MV-4-11 (cell line): Measurements from ENCODE around the gene POU6F2.

Experiments used
- DNase-seq: peaks from one replicate; lab custom pipeline; 2025; lab: John Stamatoyannopoulos, UW

The POU6F2 gene

DNA sequence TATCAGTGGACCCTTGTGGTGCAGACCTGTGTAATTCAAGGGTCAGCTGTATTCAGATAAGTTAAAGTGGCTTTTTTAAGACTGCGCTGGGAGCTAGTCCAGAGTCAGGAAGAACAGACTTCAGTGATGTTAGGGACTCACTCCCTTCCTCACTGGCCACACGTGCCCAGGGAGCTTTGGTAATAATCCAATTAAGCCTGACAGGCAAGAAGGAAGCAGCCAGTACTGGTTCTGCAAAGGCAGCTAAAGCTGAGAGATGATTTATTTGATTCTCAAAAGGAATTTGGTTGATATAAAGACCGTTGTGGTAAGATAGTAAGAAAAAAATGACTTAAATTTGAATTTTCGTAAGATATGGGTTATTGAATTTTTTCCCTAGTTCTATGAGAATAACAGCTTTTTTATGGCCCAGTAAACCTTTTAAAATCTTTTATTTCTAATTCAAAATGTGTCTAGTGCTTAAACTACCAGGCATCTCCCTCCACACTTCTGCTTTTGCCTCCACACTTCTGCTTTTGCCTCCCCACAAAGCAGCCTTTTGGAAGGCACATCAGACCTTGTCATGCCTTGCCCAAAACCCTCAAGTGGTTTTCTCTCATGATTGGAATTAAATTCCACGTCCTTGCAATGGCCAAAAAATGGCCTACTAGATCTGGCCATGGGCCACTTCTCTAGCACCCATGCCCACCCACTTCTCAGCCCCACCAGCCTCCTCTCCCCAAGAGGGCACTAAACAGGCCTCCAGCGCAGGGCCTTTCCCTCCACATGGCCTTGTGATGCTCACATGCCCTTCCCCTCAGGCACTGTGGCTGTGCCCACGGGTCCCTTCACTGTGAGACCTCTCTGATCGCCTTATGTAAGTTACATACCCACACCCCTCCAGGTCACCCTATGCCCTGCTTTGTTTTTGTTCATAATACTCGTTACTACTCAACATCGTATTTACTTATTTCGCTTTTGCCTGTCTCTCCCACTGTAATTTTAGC lies 92.5 kb downstream of the POU6F2 start:
- peak; percentile 90 for DNase-seq

DNA sequence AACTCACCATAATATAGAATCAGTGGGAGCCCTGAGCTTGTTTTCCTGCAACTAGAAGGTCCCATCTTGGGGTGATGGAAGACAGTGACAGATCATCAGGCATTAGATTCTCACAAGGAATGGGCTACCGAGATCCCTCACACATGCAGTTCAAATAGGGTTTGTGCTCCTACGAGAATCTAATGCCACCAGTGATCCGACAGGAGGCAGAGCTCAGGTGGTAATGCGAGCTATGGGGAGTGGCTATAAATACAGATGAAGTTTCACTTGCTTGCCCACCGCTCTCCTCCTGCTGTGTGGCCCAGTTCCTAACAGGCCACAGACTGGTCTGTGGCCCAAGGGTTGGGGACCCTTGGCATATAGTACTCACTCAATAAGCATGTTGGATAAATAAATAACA lies 93.4 kb downstream of the POU6F2 start:
- no peak for DNase-seq

GRCh38 chr7:39073432-39073831 lies 95.7 kb downstream of the POU6F2 start:
- DNase-seq: no peak

- no peak for DNase-seq
These were observed 97.5 kb downstream of the POU6F2 start for GRCh38 chr7:39075210-39075609.

- no peak for DNase-seq
These were observed 106.1 kb downstream of the POU6F2 start for GRCh38 chr7:39083781-39084180.

DNA sequence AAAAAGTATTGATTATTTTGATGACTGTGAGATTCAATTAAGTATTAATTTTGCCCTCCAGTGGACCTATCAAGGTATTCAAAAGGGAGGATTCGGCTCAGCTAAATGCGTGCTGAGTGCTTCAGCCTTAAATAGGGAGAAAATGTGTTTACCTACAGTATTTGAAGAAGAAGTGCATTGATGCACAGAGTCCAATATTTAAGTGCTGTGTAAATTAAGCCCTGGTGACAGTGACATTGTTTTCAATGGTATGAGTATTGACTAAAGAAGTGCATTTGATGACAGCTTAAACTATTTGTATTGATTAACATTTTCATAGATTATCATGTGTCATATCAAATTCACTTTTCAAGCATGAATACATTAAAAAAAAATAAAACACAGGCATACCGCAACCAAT lies 106.6 kb downstream of the POU6F2 start:
- no peak for DNase-seq

- no peak for DNase-seq
These were observed 107.5 kb downstream of the POU6F2 start for GRCh38 chr7:39085189-39085588.

DNA sequence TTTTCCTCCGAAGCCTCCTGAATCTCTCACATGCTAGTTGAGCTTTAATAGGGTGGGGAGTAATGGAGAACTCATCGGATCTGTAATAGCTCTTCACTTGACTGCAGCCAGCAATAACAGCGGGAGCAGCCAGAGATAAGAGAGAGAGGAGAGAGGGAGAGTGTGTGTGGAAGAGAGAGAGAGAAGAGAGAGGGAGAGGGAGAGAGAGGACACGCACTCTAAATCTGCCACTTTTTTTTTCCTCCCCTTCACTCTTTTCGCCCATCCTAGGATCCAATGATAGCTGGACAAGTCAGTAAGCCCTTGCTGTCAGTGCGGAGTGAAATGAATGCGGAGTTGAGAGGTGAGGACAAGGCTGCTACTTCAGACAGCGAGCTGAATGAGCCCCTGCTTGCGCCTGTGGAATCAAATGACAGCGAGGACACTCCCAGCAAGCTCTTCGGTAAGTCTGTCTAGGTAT lies 107.9 kb downstream of the POU6F2 start:
- no peak for DNase-seq

- no peak for DNase-seq
These were observed 109.1 kb downstream of the POU6F2 start for GRCh38 chr7:39086638-39087360.

DNA sequence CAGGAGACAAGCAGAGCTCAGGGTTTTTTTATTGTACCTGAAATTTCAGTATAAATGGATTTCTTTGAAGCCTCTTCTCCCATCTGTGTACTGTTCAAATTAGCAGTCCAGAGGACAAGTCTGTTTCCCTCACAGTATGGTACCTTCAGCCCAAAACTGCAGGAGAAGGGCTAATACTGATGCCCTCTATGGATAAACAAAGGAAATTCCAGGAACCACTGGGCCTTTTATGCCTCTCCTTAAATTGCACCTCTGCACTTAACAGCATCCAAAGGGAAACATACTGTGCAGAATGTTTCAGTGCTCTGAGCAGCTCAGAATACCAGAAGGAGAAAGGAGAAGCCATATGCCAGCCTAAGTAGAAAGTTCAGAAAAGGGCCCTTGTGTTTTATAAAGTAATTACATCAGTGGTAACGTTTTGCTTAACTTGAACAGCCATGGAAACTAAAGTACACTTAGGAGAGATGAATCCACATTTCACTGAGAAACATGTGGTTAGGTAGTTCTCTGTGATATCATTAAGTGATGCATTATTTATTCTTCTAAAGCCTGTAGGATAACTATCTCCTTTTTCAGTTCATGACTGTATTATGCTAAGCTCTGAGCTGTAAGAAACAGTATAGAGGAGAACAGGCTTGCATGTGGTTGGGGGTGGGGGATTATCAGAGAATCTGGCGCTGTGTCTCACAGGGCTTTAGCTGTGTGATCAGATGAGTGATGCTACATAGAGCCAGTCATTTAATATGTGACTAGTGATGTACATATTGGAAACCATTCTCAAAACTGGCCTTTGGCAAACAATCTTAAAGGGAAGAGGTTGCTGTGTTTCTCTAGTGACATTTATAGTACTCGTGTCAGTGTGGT lies 111.3 kb downstream of the POU6F2 start:
- DNase-seq: no peak

- DNase-seq: no peak
These were observed 113.4 kb downstream of the POU6F2 start for GRCh38 chr7:39091145-39091544.

DNA sequence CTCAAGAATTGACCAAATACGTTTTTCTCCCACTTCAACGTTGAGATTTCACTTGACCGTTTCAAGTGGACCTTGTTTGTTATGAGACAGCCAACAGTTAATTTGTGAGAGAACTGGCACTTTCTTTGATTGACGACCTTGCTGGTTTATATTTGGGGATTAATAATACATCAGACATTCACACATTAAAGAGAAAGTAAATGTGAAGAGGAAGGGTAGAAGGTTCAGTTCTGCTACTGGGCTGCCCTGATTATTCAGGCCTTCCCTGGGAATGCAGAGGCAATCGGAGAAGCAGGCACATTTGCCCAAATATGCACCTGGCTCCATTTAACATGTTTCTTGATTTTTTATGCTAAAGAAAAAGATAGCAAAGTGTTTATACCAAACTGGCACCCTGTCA lies 114.1 kb downstream of the POU6F2 start:
- DNase-seq: no peak

GRCh38 chr7:39094731-39095130 lies 117.0 kb downstream of the POU6F2 start:
- DNase-seq: peak; percentile 2

- no peak for DNase-seq
These were observed 118.3 kb downstream of the POU6F2 start for GRCh38 chr7:39095875-39096619.

- no peak for DNase-seq
These were observed 120.8 kb downstream of the POU6F2 start for GRCh38 chr7:39098506-39098905.

- no peak for DNase-seq
These were observed 121.4 kb downstream of the POU6F2 start for GRCh38 chr7:39099146-39099545.

- no peak for DNase-seq
These were observed 122.6 kb downstream of the POU6F2 start for GRCh38 chr7:39100270-39100669.

DNA sequence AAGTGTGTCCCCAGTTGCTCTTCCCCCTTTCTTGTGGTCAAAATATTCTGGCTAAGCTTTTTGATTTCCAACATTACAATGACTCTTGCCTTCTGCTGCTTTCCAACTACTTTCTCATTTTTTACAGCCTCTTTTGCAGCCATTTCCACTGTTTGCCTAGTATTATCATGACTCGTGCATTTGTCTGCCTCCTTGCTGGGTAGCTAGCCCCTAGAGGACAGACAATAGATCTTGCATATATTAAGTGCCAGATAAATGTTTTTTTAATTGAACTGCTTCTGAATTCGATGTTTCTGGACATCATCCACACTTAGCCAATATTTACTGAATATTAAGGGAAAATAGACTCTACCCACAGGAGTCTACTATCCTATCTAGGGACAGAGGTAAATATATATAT lies 124.5 kb downstream of the POU6F2 start:
- no peak for DNase-seq

GRCh38 chr7:39105720-39106119 lies 128.0 kb downstream of the POU6F2 start:
- no peak for DNase-seq

GRCh38 chr7:39125846-39126245 lies 148.1 kb downstream of the POU6F2 start:
- DNase-seq: no peak

- no peak for DNase-seq
These were observed 149.3 kb downstream of the POU6F2 start for GRCh38 chr7:39127058-39127457.
